ENCODE data around the gene THADA.

Gene THADA

DNA sequence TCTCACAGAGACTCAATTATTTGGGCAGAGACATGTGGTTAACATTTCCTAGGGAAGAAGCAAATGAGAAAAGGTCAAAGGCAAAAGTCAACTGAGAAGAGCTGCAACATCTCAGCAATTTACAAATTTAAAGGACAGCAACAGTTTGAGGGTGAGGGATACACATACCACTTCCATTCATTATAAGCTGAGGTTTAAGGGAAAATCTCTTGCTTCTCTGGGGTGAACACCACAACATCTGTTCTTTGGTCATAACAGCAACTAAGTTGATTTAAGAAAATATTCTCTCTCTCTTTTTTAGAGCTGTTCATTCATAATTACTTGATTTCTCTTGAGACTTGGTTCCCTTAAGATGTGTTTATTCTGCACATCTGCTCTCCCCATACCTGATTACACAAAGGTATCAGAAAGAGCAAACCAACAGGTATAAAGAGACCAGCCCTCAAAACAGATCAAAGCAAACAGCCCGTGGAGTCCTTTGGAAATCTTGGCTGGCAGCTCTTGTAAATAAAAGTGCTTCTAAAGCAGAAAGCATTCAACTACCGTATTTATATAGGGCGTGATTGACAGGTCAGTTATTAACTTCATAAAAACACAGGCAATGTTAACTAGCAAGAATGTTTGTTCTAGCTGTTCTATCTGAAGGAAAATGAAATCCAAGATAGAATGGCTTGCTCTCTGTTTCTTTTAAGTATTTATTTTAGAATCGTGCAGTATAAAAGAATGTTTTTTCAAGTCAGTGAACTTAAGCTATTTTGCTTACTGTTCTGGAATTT, 132.8 kb downstream of the THADA start:
- Histone ChIP-seq H3K36me3 (ENCODE audit: control insufficient read depth in 2 of 2, insufficient read depth in 2 of 2, low read length in 2 of 2) (no peaks in the 10 kb centered on the region), H3K27ac (ENCODE audit: low read length) (no peak overlapping the region), H3K4me1 (ENCODE audit: control insufficient read depth, insufficient read depth, low read length) (peaks cover 28% of the 10 kb centered on the region), H3K4me3 (ENCODE audit: low read length in 2 of 2) (peak overlapping the region in 1 of 2 donors; percentile 24), H3K9ac (ENCODE audit: low read length in 2 of 2) (no peak overlapping the region), H3K9me3 (ENCODE audit: control insufficient read depth in 2 of 2, low read length in 2 of 2) (no peaks in the 10 kb centered on the region), H3K27me3 (ENCODE audit: control insufficient read depth in 1 of 2, insufficient read depth in 2 of 2, low read length in 2 of 2) (no peaks in the 10 kb centered on the region)

GRCh38 chr2:43461453-43462073, 134.3 kb downstream of the THADA start:
- no peaks in the 10 kb centered on the region for H3K36me3 ChIP-seq (ENCODE audit: control insufficient read depth in 2 of 2, insufficient read depth in 2 of 2, low read length in 2 of 2)
- no peak overlapping the region for H3K4me3 ChIP-seq (ENCODE audit: low read length in 2 of 2)
- H3K9me3 ChIP-seq (ENCODE audit: control insufficient read depth in 2 of 2, low read length in 2 of 2): no peaks in the 10 kb centered on the region
- peaks cover 28% of the 10 kb centered on the region for H3K4me1 ChIP-seq (ENCODE audit: control insufficient read depth, insufficient read depth, low read length)
- H3K27me3 ChIP-seq (ENCODE audit: control insufficient read depth in 1 of 2, insufficient read depth in 2 of 2, low read length in 2 of 2): no peaks in the 10 kb centered on the region
- no peak overlapping the region for H3K27ac ChIP-seq (ENCODE audit: low read length)
- H3K9ac ChIP-seq (ENCODE audit: low read length in 2 of 2): no peak overlapping the region

GRCh38 chr2:43460611-43461365, 135.1 kb downstream of the THADA start:
- H3K27ac ChIP-seq (ENCODE audit: low read length): no peak overlapping the region
- H3K27me3 ChIP-seq (ENCODE audit: control insufficient read depth in 1 of 2, insufficient read depth in 2 of 2, low read length in 2 of 2): no peaks in the 10 kb centered on the region
- no peaks in the 10 kb centered on the region for H3K9me3 ChIP-seq (ENCODE audit: control insufficient read depth in 2 of 2, low read length in 2 of 2)
- no peak overlapping the region for H3K9ac ChIP-seq (ENCODE audit: low read length in 2 of 2)
- H3K36me3 ChIP-seq (ENCODE audit: control insufficient read depth in 2 of 2, insufficient read depth in 2 of 2, low read length in 2 of 2): no peaks in the 10 kb centered on the region
- peaks cover 28% of the 10 kb centered on the region for H3K4me1 ChIP-seq (ENCODE audit: control insufficient read depth, insufficient read depth, low read length)
- no peak overlapping the region for H3K4me3 ChIP-seq (ENCODE audit: low read length in 2 of 2)

DNA sequence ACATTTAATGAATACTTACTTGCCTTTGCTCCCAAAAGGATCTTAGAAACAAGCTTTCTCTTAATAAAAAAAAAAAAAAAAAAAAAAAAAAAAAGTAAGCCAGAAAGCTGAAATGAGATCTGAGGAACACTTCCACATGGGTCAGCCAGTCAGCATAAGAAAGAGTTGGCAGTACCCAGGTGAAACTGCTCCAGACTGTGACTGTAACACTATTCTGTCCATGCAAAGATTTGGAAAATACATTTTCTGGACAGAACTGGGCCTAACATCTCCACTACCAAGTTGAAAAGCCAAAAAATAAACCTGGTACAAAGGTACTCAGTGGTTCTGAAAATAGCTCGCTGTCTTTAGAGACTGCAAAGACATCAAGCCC, 135.7 kb downstream of the THADA start:
- H3K27me3 ChIP-seq (ENCODE audit: control insufficient read depth in 1 of 2, insufficient read depth in 2 of 2, low read length in 2 of 2): no peaks in the 10 kb centered on the region
- H3K36me3 ChIP-seq (ENCODE audit: control insufficient read depth in 2 of 2, insufficient read depth in 2 of 2, low read length in 2 of 2): no peaks in the 10 kb centered on the region
- no peaks in the 10 kb centered on the region for H3K9me3 ChIP-seq (ENCODE audit: control insufficient read depth in 2 of 2, low read length in 2 of 2)
- no peak overlapping the region for H3K9ac ChIP-seq (ENCODE audit: low read length in 2 of 2)
- no peak overlapping the region for H3K4me3 ChIP-seq (ENCODE audit: low read length in 2 of 2)
- H3K27ac ChIP-seq (ENCODE audit: low read length): no peak overlapping the region
- H3K4me1 ChIP-seq (ENCODE audit: control insufficient read depth, insufficient read depth, low read length): peaks cover 28% of the 10 kb centered on the region

DNA sequence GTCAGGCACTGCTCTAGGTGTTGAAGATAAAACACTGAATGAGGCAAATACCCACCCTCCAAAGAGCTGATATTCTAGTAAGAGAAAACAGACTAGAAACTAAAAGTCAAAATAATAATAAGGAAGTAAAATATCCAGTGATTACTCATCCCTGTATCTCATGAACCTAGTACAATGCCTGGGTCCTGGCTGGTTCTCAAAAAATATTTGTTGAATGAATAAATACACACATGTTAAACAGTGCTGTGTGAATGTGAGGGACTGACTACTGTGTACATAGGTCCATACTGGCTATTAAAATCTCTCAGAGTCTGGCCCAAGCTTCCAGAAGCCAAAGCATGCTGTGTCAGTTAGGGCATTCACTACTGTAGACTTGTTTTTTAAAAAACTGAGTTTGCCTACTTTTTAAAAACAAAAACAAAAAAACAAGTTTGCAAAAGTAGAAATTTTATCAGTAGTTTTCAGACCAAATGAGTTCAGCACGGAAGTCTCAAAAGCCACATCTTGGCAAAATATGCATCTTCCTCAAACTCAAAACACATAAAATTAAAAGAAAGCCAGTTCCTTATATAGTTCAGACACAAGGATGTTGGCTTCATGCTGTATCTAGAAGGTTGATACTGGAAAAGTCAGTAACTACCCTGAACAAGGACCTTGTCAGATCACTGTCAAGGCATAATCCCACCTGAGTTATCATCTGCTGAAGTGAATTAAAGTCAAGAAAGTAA, 136.2 kb downstream of the THADA start:
- H3K27me3 ChIP-seq (ENCODE audit: control insufficient read depth in 1 of 2, insufficient read depth in 2 of 2, low read length in 2 of 2): no peaks in the 10 kb centered on the region
- H3K27ac ChIP-seq (ENCODE audit: low read length): no peak overlapping the region
- H3K9ac ChIP-seq (ENCODE audit: low read length in 2 of 2): no peak overlapping the region
- peaks cover 28% of the 10 kb centered on the region for H3K4me1 ChIP-seq (ENCODE audit: control insufficient read depth, insufficient read depth, low read length)
- H3K36me3 ChIP-seq (ENCODE audit: control insufficient read depth in 2 of 2, insufficient read depth in 2 of 2, low read length in 2 of 2): no peaks in the 10 kb centered on the region
- no peaks in the 10 kb centered on the region for H3K9me3 ChIP-seq (ENCODE audit: control insufficient read depth in 2 of 2, low read length in 2 of 2)
- H3K4me3 ChIP-seq (ENCODE audit: low read length in 2 of 2): no peak overlapping the region

DNA sequence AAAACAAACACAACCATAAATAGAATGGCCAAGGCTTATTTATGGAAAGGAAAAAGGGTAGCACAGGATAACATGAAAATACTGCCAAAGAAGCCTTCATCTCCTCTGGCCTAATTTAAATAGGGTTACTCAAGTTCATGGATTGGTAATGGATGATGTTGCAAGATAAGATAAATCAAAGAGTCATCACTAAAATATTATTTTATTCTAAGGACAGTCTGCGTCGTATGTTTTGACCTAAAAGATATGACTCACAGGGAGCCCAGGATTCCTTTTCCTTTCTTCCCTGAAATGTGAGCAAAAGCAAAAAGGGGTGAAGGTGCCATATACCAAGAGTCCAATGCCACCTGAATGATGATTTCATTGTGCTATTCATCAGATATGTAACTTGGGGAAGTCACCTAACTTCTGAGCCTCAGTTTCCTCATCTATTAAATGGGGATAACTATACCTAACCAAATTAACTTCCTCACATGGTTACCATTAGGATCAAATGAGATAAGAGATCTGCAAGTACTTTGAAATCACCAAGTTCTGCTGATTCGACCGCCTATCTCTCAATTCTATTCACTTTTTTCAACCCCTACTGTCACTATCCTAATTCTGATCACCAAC, 137.7 kb downstream of the THADA start:
- no peak overlapping the region for H3K9ac ChIP-seq (ENCODE audit: low read length in 2 of 2)
- peaks cover 22% of the 10 kb centered on the region for H3K4me1 ChIP-seq (ENCODE audit: control insufficient read depth, insufficient read depth, low read length)
- no peak overlapping the region for H3K27ac ChIP-seq (ENCODE audit: low read length)

DNA sequence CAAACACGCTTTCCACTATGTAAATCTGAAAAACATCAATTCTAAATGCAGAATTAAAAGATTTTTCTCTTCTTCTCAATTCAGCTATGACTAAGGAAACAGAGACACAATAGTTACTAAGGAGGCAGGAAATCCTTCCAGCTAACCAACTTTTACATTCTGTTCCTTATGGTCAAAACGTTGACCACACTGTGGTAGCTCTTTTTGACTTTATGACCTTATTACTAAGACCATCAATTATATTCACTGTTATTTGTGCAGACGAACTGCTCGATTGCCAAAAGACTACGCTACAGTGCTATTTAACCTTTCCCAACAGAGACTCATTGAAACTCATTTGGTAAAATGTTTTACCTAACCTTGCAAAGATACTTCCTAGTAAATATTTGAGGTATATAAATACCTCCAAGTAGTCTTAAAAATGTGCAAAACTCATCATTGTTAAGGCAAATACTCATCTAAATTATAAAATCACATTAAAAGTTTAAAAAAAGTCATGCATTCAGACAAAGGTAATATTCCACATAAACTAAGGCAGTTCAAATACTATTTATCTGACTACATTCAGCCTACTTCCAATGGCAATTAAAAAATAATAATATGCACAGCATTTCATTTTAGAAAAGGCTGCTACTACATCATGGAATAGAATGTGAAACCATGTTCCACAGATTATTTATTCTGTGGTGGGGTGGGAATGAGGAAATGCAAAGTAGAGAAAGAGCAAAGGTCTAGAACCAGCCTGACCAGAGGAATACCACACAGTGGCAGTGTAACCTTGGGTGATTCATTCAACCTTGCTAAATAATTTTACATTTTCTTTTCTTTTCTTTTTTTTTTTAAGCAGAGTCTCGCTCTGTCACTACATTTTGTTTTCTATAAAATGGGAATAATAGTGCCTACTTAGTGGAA, 139.9 kb downstream of the THADA start:
- no peak overlapping the region for H3K27ac ChIP-seq (ENCODE audit: low read length)
- H3K9ac ChIP-seq (ENCODE audit: low read length in 2 of 2): no peak overlapping the region
- H3K27me3 ChIP-seq (ENCODE audit: control insufficient read depth in 1 of 2, insufficient read depth in 2 of 2, low read length in 2 of 2): no peaks in the 10 kb centered on the region
- H3K4me3 ChIP-seq (ENCODE audit: low read length in 2 of 2): no peak overlapping the region
- no peaks in the 10 kb centered on the region for H3K36me3 ChIP-seq (ENCODE audit: control insufficient read depth in 2 of 2, insufficient read depth in 2 of 2, low read length in 2 of 2)
- no peaks in the 10 kb centered on the region for H3K9me3 ChIP-seq (ENCODE audit: control insufficient read depth in 2 of 2, low read length in 2 of 2)
- peaks cover 12% of the 10 kb centered on the region for H3K4me1 ChIP-seq (ENCODE audit: control insufficient read depth, insufficient read depth, low read length)

More for the DNA sequence above, 137.7 kb downstream of the THADA start:
- Histone ChIP-seq H3K27me3 (ENCODE audit: control insufficient read depth in 1 of 2, insufficient read depth in 2 of 2, low read length in 2 of 2) (no peaks in the 10 kb centered on the region), H3K36me3 (ENCODE audit: control insufficient read depth in 2 of 2, insufficient read depth in 2 of 2, low read length in 2 of 2) (no peaks in the 10 kb centered on the region), H3K4me3 (ENCODE audit: low read length in 2 of 2) (no peak overlapping the region), H3K9me3 (ENCODE audit: control insufficient read depth in 2 of 2, low read length in 2 of 2) (no peaks in the 10 kb centered on the region)

DNA sequence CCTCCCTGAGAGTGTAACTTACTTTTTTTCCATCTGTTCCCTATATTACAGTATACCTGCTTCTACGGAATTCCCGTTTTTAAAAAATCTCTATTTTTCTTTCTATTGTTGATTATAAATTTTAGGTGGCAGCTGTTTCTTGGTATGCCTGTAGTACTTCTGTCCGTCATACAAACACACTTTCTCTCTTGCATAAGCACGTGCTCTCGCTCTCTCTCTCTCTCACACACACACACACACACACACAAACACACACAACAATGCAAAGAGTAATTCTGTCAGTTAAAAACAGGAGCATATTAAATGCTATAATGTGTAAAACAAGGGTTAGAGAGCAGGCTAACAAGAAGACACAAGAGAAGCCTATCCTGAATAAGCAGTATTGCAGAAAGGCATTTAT, 140.5 kb downstream of the THADA start:
- Histone ChIP-seq H3K9me3 (ENCODE audit: control insufficient read depth in 2 of 2, low read length in 2 of 2) (no peaks in the 10 kb centered on the region), H3K36me3 (ENCODE audit: control insufficient read depth in 2 of 2, insufficient read depth in 2 of 2, low read length in 2 of 2) (no peaks in the 10 kb centered on the region), H3K27ac (ENCODE audit: low read length) (no peak overlapping the region), H3K4me1 (ENCODE audit: control insufficient read depth, insufficient read depth, low read length) (peaks cover 6% of the 10 kb centered on the region), H3K9ac (ENCODE audit: low read length in 2 of 2) (no peak overlapping the region), H3K4me3 (ENCODE audit: low read length in 2 of 2) (no peak overlapping the region), H3K27me3 (ENCODE audit: control insufficient read depth in 1 of 2, insufficient read depth in 2 of 2, low read length in 2 of 2) (no peaks in the 10 kb centered on the region)

- no peaks in the 10 kb centered on the region for H3K36me3 ChIP-seq (ENCODE audit: control insufficient read depth in 2 of 2, insufficient read depth in 2 of 2, low read length in 2 of 2)
- peaks cover 3% of the 10 kb centered on the region for H3K4me1 ChIP-seq (ENCODE audit: control insufficient read depth, insufficient read depth, low read length)
- no peak overlapping the region for H3K9ac ChIP-seq (ENCODE audit: low read length in 2 of 2)
- no peaks in the 10 kb centered on the region for H3K27me3 ChIP-seq (ENCODE audit: control insufficient read depth in 1 of 2, insufficient read depth in 2 of 2, low read length in 2 of 2)
- no peak overlapping the region for H3K27ac ChIP-seq (ENCODE audit: low read length)
- no peaks in the 10 kb centered on the region for H3K9me3 ChIP-seq (ENCODE audit: control insufficient read depth in 2 of 2, low read length in 2 of 2)
- H3K4me3 ChIP-seq (ENCODE audit: low read length in 2 of 2): no peak overlapping the region
Measured at GRCh38 chr2:43454791-43455190, 141.0 kb downstream of the THADA start.

Data from stomach smooth muscle (tissue), 2 donors.